ENCODE results near the gene DHRS11.

DNA sequence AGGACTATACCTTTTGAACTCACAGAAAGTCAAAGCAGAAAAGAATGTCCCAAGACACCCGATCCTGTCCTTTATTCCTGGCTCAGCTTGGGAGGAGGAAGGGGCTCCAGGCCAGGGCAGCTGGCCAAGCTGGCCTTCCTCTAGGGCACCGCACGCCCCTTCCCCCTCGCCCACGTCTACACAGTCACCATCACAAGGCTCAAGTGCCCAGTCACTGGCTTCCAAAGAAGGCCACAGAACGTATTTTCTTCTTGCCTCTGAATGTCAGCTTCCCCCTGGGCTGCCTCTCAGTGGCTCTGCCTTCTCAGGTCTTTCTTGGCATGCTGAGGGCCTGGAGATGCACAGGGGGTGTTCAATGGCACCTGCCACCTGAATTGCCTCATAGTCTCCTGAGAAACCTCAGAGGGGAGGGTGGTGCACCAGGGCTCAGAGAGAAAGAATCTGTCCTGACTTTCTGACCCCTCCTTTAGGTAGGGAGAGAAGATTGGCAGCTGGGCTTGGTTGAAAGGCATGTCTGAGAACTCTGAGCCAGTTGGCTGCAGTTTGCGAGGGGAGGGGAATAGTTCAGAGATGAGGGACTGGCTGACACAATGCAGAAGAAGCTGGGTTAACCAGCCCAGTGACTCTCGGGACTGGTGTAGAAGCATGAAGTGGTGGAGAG, 2.1 kb downstream of the DHRS11 start:
- TF ChIP-seq POLR2A (IDR thresholded peaks at IDR 0.05): no peak
- TF ChIP-seq CTCF (IDR thresholded peaks at IDR 0.05): no peak
